GM18519 (cell line): ENCODE measurements around the gene UNC5B.

Source experiments
- ATAC-seq: cut with Tn5 transposase; IDR thresholded peaks from one replicate; pipeline ENCODE4 v1.9.1; 2021; ENCODE audit warnings: mild to moderate bottlenecking, moderate library complexity; ENCODE audit not compliant: unreplicated experiment, low FRiP score

Gene UNC5B

DNA sequence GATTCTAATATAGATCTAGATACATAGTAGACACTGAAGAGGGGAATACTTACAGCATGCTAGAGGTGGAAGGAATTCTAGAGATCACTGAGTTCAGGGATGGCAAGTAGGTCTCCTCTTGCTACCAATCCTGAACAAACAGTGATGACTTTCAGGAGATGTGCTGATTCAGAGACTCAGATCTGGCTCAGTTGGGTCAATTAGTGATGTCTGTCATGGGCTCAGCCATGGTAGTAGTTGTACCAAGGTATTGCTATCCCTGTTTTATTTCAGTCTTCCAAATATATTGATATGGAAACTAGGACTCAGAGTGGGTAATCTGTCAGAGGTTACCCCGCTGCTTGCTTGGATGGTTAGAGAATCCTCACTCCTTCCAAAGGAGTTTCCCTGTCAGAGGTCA lies 38.5 kb downstream of the UNC5B start:
- no peak for ATAC-seq

DNA sequence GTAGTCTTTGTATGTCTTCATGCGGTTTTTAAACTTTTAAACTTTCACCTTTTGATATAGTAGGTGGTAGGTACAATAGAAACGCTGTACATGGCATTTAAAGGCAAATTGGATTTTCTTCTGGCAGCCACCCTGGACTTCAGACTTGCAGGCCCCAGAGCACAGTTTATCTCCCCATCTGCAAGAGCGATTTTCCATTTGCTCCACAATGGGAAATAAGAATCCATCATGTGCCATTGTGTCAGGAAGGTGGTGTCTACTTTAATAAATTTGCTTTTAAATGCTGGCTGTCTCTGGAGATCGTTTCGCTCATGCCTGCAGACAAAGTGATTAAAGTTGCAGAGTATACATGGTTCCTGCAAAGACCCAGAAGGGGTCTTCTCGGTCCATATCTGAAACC lies 38.9 kb downstream of the UNC5B start:
- ATAC-seq = no peak

DNA sequence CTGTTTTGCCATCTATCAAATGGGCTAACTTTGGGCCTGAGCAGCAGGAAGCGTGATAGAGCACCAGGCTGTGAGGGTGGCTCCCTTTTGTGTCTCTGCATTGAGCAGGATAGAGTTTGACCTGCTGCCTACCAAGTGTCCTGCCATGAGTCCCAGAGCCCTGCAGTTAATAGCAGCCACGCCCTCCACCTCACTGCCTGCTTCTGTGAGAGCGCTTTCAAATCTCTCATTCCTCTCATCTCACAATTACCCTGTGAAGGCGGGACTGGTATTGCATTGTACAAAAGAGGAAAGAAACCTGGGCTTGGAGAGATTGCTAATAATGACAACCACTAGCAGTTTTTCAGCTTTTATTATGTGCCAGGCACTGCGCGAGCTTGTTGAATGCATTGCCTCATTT lies 39.9 kb downstream of the UNC5B start:
- ATAC-seq = no peak

DNA sequence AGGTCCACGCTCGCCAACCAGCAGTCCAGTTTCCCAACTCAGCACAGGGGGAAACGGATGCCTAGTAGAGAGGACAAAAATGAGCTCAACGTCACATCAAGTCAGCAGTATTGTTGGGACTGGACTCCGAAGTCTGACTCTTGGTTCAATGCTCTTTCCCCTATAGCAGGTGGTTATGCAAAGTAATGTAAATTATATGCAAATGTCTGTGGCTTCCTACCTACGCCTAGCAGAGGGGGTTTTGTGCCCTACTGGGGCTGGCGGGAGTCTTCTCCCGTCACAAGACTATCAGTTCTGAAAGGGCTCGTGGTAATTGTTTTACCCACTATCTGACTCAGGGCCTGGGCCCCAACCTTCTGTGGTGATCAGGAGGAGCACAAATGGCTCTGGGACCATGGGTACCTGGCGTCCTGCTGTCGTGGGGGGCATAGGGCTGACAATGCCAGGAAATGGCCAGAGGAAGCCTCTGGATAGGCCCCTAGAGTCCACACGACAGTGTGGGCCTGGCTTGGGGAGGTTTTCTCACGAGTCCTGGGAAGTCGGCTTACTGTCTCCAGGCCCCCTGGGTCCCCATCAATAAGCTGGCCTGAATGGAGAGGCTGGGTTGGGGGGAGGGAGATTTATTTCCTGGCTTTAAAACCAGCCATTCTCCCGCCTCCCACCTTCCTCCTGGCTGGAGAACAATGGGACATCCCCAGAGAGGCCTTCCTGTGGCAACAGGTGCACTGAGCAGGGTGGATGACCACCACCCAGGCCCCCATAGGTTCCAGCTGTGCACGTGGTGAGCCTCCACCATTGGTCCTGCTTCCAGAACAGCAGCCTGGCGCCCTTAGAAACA lies 41.8 kb downstream of the UNC5B start:
- no peak for ATAC-seq

DNA sequence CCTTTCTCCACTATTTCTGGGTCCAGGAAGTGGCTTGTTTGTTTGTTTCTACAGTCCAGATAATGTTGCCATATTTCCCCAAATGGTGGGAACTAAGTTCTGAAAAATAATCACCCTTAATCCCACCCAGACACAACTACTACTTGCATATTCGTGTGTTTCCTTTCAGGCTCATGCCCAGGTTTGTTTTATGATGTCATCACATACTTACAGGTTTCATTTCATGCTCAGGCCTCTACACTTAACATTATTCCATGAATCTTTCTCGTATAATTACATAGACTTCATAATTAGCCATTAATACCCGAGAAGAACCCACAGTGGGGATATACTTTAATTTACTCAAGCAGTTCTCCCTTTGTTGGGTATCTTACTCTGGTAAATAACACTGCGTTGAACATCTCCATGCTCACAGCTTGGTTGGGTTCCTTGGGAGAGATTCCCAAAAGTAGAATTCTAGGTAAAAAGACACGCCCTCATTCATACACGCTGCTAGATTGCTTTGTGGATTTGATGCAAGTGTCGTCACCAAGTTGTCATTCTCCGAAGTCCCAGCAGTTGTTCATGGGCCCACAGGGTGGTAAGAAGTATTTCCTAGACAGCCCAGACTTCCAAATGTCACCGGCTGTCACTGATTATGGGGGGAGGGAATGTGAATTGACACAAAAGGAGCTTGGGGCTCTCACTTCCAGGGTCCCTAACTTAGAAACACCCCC lies 42.6 kb downstream of the UNC5B start:
- ATAC-seq = no peak

DNA sequence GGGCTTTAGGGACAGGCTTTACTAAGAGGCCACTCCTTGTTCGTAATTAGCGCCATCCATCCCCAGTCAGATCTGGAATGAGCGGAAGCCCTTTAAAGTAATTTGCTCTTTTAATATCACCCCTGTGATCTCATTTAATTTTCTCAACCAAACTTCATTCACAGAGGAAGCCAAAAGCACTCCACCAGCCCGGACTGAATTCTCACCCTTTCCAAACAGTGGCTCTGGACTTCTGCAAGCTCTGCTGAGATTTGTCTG lies 43.1 kb downstream of the UNC5B start:
- no peak for ATAC-seq

DNA sequence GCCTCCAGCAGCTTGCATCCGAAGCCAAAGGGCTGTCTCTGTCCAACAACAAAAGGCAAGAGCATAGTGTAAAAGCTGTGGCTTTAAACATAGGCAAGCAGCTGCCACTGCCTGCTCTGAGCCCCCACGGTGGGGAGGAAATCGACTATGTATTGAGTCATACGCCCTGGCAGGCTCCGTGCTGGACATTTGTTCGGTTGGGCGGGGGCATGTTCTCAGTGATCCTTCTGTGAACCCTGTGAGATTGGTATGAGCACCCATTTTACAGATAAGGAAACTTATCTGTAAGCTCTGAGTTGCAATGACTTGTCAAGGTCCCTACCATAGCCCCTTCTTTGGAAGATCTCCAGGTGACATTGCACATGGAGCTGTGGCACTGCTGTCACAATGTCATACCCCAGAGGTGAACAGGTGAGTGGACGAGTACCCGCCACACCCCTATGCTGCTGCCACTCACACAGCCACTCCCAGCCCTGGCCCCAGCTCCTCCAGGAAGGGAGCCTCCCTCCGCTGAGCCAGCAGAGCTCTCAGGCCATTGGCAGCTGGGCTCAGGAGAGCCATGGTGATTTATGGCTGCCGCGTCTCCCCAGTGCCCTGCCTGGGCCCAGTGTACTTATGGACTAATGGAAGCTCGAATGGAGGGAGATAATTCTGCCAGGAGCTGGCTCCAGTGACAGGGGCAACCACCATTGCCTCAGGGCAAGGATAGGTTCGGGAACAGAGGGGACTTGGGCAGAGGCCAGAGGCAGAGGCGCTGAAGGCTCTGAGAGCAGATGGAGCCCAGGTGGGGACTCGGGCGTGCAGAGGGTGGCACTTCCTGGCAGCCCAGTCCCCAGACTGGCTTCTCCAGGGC lies 43.7 kb downstream of the UNC5B start:
- no peak for ATAC-seq

DNA sequence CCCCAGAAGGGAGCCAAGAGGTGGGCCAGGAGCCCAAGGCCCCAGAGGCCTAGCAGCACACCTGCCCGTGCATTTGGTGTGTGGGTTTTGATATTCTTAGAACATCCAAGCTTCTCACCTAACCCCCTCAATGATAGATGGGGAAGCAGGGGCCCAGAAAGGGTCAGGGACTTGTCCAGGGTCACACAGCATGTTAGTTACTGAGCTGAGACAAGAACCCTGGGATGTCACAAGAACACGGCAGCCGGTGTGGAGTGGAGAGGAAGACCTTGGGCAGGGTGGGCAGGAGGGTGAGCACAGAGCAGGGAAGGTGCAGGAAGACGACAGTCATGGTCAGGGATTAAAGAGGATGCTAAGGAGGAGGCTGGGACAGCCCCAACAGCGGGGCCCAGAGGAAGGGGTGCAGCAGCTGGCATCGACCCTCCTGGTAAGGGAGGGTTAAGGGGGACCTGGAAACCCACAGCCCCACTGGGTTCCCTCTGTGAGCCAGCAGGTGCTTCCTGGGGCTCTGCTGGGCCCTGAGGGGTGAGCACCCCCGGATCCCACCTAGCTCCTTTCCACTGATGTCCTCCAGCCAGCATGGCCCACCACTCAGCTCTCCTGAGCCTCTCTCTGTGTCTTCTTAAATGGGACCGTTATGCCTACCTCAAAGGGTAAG lies 44.4 kb downstream of the UNC5B start:
- ATAC-seq = no peak

DNA sequence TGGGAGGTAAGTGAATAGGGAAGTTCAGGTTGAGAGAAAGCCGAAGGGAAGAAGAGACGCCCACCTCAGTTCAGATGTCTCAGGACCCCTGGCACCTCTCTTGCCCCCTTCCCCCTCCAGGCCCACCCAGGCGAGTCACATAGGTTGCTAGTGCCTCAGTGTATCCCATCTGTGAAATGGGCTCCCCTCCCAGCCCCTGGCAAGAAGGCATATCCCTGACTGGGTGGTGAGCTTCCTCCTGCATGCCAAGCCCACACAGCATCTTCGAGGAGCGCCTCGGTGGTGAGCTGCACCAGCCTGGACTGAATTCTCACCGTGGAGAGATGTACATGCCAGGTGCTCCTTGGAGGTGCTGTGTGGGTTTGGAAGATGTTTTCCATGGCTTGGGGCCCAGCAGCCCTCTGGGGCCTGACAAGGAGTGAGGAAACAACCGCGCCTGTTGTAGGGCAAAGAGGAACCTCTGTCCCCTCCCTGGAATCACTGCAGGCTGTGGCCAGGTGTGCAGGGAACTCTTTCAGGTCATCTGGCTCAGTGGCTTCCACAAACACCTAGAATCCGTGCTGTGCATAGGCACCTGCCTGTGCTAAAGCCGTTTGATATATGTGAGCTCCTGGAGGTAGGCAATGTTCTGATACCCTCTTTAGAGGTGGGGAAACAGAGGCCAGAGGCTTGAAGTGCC lies 45.1 kb downstream of the UNC5B start:
- ATAC-seq = no peak

DNA sequence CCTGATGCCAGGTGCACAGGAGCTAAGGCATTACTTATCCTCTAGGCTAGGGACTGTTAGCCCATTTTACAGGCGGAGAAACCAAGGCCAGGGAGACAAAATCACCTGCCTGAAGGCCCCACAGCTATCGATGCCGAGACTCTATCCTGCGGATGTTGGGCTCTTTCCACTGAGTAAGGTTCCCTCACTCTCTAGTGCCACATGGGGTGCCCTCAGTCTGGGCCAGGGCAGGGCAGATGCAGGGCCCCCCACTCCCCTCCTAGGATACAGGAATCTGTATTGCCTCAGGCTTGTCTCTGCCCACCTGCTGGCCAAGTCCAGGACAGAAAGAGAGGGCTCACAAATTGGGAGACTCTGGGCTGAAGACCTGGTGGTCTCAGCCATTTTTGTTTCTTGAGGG lies 45.7 kb downstream of the UNC5B start:
- no peak for ATAC-seq

DNA sequence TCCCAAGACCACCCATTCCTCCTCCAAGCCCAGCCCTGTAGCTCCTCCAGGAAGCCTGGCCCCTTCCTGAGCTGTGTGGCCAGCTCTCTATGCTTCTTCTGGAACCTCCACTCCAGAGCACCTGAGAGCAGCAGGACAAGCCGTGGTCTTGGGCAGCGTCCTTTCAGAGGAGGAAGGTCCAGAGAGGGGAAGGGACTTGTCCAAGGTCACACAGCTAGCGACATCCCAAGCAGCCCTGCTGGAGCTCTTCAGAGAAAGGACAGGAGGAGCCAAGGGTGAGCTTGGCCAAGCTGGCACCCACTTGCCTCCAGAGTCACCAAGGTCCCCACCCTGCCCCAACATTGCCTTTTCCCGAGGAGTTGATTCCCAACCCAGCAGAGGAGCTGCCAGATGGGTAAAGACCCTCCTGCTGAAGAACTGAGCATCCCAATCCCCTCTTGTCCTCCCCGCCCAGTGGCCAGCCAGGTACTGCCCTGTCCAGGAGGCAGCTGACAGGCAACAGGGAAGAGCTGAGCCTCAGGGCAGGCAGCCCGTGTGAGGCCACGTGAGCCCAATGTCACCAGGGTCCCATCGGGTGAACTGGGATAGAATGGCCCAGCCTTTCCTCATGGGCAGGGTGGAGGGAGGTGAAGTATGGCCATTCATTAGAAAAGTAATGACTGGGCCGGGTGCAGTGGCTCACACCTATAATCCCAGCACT lies 46.2 kb downstream of the UNC5B start:
- no peak for ATAC-seq

DNA sequence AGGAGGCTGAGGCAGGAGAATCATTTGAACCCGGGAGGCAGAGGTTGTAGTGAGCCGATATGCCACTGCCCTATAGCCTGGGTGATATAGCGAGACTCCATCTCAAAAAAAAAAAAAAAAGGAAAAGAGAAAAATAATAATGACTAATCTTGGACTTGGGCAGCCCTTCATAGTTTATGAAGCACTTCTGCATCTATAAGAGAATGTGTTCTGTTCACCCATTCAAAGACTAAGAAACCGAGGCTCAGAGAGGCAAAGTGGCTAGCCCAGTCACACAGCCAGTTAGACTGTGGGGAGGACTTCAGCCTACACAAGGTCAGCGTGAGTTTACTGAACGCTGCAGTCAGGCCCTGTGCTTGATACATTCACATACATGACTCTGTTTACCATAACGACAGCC lies 46.9 kb downstream of the UNC5B start:
- no peak for ATAC-seq

DNA sequence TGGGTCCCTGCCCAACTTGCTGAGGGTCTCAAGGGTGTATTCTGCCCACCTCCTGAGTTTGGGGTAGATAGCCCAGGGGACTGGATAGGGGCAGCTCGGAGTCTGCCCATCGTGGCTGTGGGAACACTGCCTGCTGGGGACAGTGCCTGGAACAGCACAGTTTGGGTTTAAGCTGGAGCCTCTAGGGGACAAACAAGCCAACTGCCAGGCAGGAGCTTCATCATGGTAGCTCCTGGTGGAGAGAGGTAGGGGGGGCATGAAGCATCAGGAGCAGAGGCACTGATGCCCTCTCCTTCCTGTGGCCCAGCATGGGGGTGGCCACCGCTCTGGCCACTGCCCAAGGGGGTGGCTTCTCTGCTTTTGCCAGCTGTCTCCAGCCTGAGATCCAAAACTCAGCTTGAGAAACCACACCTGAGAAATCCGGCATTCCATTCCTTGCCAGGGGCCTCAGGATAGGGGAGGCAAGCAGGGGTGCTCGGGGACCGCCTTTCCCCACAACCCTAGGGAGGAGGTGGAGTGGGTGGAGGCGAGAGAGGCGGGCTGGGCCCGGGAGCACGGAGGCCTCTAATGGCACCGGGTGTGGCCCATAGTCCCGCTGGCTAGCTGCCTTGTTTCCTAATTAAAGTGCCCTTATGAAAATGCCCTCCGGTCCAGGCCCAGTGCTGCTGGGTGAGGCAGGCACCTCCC lies 47.6 kb downstream of the UNC5B start:
- ATAC-seq = no peak

DNA sequence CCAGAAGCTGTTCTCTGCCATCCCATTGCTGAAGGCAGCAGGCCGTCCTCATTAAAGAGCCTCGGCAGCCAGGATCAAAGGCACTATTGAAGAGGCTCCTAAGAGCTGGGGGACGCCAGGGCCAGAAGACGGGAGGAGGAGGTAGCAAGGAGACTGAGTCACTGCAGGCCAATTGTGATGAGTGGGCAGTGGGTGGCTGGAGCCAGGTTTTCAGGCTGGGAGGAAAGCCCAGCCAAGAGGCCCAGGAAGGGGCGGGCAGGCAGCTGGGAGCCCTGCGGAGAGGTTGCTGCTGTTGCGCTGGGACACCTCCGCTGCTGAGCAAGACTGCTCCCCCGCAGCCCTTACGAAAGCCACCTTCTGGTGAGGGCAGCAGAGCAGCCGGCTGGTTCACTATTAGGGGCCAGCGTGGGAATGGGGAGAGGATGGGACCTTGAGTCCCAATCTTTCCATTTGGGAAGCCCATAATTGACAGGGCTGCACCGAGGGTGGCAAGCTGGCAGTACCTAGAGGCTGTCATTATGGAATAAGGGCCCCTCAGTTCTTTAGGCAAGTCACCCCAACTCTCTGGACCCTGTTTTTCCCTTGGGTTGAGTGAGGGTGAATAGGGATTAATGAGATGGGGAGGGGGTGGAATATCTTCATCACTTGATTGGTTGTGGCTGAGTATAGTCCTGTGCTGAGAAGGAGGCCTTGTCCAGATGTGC lies 48.4 kb downstream of the UNC5B start:
- ATAC-seq = no peak

DNA sequence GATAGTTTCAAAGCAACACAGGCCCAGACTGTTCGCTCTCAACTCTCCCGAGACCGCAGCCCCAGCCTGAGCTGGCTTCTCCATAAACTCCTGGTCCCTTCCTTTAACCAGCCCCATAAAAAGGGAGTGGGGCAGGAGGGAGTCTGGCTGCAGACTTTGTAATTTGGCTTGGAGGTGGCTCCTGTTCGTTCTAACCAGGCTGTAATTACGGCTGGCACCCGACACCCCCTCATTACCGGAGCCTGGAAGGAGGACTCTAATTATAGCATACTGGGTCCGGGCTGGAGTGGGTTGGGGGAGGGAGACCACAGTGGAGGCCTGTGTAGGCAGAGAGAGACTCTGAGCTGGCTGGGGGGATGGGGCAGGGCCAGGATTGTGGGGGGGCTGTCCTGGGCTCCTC lies 49.7 kb downstream of the UNC5B start:
- no peak for ATAC-seq

DNA sequence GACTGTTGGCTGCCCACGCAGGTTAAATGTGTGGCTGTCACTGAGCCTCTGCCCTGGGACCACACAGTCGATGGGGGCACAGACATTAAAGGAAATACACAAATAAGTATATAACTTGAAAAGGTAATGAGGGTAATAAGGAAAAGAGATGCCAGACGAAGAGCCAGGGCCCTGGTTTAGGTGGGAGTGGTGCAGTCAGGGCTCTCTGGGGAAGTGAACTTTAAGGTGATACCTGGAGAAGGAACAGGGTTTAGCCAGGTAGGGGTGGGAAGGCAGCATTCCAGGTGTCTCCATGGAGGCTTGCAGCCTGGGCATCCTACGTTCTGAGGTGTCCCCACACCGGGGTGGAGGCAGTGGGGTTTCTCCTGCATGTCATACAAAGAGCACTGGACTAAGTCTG lies 50.4 kb downstream of the UNC5B start:
- ATAC-seq = no peak

DNA sequence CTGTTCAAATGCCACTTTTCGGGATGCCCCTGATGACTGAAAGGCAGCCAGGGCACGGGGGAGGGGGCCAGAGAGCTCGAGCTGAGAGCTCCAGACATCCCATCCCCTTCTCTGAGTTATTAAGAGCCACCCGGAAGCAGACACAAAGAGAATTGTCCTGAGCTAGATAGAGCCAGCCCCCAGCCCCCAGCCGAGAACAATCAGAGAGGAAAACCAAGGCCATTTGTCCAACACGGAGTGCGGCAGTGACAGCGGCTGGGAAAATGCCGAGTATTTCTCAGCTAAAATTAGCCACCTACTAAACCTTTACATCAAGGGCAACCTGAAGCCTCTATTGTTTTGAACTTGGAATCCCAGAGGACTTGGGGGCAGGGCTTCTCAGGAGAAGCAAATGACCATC lies 51.0 kb downstream of the UNC5B start:
- ATAC-seq = no peak

DNA sequence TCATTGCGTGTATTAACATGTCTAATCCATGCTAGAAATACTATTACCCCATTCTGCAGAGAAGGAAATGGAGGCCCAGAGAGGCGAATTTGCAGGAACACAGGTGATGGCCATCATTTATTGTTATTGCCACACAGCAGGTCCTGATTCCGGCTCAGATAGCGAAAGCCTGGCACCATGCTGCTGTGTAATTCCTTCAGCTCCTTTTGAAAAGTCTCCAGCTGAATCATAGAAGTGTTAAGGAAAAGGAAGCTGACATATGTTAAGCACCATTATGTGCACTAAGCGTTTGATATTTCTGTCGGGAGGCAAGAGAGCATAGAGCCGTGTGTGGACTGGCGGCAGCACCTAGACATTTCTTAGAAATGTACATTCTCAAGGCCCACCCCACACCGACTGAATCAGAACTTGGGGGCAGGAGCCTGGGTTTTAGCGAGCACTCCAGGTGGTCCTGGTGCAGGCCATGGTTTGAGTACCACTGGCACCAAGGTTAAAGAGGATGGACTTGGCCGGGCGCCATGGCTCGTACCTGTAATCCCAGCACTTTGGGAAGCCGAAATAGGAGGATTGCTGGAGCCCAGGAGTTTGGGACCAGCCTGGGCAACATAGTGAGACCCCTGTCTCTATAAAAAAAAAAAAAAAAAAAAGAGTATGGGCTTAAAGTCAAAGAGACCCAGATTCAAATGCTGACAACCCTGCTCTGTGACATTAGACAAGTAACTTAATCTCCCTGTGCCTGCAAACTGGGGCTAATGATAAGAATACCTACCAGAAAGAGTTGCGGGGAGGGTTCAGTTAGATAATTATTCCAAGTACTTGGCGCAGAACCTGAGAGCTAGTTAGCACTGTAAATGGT lies 52.2 kb downstream of the UNC5B start:
- ATAC-seq = no peak
